GM19324 (cell line): Measurements from ENCODE around the gene STMN1.

Source experiments
- ATAC-seq: cut with Tn5 transposase; IDR thresholded peaks from one replicate; pipeline ENCODE4 v1.9.1; 2021; ENCODE audit warnings: mild to moderate bottlenecking, moderate library complexity; ENCODE audit not compliant: unreplicated experiment, low FRiP score

STMN1 gene

DNA sequence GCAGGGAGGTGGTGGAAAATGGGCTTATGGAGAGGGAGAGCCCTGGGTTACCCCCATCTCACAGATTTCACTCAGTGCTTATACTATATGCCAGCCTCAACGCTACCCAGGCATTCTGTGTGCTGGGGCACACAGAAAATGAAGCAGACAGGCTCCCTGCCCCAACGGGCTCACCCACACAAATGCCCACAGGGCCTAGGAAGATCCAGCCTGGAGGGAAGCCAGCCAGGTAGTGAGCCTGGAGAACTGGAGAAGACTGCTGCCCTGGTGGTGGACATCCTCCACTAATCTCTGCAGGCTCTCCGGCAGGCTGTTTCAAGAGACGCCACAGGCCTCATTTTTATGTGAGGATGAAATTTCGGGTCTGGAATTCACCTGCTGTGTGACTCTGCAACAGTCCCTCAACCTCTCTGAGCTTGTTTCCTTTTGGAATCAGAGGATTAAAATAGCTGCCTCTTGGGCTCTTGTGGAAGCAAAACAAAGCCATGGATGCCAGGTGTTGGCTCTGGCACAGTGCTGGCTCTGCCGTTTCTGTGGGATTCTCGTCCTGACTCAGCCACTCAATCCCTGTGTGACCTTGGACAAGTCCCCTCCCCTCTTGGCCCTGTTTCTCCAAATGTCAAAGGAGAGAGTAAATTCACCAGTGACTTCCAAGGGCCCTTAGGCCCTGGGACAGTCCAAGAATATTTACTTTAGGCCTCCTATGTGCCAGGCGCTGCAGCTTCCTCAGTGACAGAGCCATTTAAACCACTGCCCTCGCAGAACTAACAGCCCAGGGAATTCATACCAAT, 34.3 kb downstream of the STMN1 start:
- ATAC-seq: no peak

DNA sequence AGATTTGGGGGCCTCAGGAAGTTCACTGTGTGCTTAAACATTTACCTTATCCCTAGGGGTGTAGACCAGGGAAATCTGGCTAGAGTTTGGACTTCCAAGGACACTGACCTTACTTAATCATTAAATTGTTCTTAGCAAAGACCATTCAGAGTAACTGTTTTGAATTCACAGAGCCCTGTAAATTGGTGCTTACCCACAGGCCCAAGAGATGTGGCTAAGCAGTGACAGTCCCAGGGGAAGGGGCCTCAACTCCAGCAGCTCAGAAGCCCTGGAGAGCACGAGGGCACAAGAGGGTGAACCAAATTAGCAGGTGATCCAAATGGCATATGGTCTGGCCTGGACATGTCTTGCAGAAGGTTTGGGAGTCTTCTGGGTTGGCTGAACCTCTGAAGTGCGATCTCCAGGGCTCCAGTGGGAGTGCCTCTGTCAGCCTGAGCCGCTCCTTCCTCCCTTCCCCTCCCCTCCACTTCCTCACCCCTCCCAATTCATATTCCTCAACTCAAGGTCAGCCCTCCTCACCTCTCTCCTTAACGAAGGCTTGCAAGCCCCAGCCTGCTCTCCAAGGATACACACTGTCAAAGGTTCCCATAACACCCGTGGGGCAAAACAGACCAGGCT, 35.0 kb downstream of the STMN1 start:
- ATAC-seq: no peak

DNA sequence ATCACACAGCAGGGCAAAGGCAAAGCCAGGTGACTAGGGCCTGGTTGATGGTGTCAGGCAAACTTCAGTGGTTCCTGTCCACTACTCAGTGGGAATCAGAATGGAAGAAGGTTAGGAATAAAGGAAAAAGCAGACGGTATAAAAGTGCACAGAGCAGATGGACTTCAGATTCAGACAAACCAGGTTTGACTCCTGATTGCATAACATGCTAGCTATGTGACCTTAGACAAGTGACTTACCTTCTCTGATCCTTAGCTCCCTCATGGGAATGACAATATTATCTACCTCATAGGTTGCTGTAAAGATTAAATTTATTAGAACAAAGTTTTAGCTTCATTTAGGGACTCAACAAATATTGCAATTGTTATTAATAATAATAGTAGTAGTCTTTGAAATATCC, 35.6 kb downstream of the STMN1 start:
- ATAC-seq: no peak

DNA sequence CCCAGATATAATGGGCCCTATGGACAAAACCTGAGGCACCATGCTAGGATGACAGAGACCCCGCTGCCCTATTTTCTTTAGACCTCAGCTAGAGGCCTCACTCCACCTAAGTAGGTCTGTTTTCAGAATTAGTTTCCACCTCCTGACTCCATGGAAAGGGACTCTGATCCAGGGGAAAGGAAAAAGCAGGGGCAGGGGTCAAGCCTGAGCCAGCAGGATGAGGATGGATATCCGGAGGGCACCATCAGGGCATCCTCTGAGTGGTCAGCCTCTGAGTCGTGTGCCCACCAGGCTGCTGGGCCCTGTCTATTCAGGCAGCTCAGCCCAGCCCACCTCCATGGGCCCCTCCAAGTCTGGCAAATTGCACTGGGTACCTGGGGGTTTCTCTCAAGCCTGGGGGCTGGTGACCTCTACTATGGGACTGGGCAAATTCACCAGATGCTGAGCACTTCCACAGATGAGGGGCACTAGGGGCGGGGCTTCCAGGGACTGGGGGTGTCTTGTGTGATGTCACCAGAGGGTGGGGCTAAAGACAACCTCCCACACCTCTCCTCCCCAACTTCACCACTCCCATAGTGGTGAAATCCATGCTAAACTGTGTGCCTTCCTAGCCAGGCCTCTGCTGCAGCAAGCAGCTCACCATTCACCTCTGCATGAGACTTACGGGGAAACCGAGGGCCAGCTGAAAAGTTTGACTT, 36.2 kb downstream of the STMN1 start:
- ATAC-seq: no peak

DNA sequence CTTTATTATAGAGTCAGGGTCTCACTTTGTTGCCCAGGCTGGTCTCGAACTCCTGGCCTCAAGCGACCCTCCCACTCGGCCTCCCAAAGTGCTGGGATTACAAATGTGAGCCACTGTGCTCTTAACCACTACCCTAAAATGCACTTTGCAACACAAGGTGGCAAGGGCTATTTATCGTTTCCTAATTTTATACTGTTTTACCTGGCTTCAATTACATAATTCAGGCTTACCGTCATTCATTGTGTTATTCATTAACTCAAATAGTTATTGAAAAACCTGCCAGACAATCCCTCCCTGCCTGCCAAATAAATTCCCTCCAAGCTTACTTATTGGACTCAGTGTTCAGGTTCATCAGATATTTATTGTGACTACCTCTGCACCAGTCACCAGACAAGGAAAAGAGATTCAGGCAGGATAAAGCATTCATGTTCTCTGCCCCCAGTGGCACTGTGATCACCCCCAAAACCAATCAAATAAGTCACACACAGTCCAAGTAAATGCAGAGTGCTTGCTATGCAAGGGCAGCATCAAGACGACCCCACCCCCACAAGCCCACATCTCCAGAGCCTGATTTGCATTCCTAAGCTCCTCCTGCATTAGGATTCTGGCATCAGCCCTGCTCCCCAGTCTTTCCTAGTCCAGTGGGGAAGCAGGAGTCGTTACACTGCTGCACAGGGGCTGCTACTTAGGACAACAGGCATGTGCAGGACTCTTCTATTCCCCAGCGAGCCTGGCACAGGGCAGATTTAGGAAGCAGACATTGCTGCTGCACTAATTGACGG, 38.8 kb downstream of the STMN1 start:
- ATAC-seq: no peak

DNA sequence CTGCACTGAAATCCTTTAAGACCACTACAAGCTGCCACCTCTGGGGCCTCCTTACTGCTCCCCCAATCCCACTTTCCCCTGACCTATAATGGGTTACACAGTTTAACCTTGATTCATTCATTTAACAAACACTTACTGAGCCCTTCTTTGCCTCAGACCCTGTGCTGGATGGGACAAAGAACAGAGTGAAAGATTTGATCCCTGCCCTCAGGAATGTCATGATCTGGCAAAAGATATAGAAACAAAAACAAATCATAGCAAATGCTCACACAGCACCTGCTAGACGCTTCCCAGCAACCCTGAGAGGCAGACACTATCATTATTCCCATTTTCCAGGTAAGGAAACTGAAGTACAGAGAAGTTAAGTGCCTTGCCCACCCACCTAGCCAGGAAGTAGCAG, 39.9 kb downstream of the STMN1 start:
- ATAC-seq: no peak

DNA sequence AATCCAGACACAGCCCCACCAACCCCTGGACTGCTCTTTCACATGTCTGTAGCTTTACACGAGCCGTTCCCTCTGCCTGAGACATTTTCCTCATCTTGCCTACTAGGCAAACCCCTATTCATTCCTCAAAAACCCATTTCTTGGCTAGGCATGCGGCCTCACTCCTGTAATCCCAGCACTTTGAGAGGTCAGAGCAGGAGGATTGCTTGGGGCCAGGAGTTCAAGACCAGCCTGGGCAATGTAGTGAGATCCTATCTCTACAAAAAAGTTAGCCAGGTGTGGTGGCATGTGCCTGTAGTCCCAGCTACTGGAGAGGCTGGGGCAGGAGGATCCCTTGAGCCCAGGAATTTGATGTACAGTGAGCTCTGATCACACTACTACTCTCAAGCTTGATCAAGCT, 41.8 kb downstream of the STMN1 start:
- no peak for ATAC-seq

DNA sequence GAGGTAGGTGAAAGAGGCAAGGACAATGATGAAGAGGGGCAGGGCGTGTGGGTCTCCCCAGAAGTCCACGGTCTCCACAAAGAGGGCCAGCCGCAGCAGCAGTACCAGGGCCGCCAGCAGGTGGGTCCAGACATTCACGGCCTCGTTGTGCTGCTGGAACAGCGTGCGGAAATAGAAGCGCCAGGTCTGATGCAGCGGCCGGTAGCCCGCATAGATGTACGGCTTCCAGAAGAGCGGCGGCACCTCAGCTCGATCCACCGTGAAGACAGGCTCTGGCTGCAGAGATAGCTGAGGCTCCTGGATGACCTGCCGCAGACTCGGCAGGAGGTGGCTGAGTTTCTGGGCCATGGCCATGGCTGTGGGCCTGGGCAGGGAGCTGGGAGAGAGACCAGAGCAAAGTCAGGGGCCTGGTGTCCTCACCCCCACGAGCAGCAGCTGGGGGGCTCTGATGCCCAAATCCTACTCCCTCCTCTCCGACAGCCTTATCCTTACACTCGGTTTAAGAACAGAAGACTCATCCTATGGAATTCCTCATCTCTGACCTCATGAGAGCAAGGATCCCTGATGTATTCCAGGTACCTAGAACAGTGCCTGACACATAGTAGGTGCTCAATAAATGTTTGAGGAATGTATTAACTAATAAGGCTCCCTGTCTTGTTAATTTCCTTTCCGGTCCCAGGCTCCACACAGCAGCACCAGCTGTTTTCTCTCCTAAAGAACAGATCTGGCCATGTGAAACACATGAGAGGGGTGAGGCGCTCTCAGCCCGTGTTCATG, 42.5 kb downstream of the STMN1 start:
- ATAC-seq: no peak

DNA sequence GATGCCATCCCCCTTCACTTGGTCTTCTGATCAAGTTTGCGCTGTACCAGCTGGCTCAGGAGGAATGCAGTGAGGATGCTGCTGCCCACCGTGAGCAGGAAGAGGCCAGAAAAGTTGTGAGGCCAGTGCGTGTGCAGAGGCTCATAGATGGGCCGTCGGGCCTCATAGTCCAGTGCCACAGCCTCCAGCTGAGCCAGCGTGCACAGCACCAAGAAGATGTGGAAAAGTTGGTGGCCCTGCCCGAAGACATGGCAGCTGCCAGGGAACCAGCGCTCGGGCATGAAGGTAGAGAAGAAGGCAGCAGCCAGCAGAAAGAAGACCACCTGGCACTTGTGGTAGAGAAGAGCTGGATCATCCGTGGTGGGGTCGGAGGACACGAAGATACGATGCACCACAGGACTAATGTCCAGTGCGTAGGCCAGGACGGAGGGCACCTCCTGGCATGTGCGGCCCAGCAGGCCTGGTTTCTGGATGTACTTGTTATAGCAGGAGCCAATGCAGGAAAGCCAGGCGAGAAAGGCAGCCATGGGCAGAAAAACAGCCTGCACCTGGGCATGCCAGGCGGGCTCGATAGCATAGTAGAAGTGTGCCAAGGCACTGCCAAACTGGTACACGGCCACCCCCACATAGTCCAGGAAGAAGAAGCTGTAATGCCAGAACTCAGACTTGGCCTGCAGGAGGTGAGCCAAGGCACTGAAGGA, 43.3 kb downstream of the STMN1 start:
- no peak for ATAC-seq

DNA sequence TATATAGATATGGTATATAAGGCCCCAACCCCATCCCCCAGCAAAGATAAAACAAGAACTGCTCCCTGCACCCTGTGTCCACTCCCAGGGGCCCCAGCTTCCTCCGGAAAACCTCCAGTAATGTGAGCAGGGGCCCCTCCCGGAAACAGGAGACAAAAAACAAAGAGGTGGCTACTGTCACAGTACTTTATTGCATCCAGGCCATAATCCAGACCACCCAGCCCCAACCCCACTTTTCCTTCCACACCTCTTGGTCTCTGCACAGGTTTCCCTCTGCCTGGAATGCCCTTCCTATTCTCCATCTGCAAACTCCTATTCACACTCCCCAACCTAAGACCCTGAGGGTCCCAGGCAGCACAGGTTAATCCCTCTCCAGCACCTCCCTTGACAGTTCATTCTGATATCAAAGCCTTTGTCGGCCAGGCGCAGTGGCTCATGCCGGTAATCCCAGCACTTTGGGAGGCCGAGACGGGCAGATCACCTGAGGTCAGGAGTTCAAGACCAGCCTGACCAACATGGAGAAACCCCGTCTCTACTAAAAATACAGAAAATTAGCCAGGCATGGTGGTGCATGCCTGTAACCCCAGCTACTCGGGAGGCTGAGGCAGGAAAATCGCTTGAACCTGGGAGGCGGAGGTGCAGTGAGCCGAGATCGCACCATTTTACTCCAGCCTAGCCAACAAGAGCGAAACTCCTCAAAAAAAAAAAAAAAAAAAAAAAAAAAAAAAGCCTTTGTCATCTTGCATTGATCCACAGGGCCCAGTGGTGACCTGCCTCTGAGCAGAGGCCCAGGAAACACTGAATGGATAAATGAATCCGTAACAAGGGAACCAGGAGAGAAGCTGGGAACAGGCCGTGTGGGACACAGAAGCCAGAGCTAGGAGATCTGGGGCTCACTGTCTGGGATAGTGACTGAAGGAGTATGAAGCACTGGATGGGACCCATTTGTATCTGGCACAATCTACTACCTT, 44.6 kb downstream of the STMN1 start:
- ATAC-seq: no peak

DNA sequence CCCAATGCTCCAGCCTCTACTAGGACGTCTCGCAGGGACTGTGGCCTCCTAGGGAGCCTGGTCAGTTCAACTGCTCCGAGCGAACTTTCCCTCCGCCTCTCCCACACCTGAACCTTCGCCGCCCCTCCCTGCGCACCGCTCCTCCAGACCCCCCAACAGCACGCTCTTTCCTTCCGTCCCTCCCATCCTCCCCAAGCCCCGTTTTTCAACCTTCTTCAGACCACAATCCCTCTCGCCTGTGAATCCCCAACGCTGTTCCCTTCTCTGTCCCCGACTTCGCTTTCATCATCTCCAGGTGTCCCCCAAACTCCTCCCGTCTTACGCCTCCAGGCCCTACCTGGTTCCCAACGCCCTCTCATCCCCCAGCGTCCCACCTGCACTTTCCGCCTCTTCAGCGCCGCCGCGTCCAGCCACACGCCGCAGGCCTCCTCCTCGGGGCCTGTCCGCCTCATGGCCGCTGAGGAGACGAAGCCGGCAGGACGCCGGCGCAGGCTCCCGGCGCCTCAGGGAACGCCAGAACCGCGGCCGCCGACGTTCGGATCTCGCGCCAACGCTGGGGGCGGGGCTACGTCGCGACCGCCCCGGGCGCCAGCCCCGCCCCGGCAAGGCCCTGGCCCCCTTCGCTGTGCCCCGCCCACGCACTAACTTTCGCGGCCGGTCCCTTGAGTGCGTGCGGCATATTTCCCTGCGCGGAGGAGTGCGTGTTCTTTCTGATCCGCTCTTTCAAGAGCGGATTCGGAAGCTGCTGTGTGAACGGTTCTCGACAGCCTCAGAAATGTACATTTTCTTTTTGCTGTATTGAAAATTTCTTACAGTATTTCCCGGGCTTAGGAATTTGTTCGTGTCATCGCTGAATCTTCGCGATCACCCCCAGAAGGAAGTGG, 47.1 kb downstream of the STMN1 start, which contains the start of gene AUNIP:
AUNIP (minus strand) TSS at position 552 of the 884 bp plus-strand sequence; CDS start at position 452, 100 bp downstream.
- peak; percentile 82 for ATAC-seq

DNA sequence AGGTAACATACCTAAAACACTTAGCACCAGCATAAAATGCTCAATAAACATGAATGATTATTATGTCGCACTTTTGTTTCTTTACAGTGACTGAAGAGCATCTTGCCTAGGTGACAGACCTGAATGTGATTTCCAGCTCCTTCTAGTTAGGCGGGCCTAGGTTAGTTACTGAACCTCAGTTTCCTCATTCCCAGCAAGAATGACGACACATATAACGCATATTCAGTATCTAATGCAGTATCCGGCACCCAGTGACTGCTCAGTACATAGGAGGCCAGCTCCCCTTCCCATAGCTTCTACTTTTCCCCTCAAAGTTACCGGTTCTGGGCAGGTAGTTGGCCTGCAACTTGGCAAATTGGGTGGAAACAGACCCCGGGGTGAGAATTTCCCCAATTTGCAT, 47.7 kb downstream of the STMN1 start:
- no peak for ATAC-seq

DNA sequence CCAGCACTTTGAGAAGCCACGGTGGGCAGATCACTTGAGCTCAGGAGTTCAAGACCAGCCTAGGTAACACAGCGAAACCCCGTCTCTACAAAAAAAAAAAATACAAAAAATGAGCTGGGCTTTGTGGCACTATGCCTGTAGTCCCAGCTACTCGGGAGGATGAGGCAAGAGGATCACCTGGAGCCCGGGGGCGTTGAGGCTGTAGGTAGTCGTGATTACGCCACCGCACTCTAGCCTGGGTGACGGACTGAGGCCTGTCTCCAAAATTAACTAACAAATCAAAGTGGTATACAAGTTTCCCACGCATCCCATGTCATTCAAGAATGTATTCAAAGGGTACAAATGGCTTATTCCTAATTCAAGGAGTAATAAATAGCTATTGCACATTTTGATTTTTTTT, 49.4 kb downstream of the STMN1 start:
- no peak for ATAC-seq

DNA sequence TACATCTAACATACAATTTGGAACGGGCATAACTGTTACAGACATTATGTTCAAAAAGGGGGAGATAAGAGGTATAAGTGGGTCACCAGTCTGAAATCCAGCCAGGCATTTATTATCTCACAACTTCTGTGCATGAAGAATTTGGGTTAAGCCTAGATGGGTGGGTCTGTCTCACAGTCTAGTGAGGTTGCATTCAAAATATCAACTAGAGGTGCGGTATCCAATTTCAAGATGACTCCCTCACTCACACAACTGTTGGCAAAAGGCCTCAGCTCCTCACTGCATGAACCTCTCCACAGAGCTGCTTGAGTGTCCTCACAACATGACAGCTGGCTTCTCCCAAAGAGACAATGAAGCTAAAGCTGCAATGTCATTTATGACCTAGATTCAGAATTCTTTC, 51.7 kb downstream of the STMN1 start:
- ATAC-seq: no peak
